Measurements from ENCODE around the gene DKK3. TPM values are rescaled to one million over a fixed set of nuclear protein-coding genes. Genes with fewer than 3 reads are reported as not detected.

DKK3 gene
- total and polyA plus RNA-seq, 2 of the 13 experiments (the other 11 are each of a cell fraction or from before 2014, with no cell fraction given): 0.09 to 0.67 TPM

DNA sequence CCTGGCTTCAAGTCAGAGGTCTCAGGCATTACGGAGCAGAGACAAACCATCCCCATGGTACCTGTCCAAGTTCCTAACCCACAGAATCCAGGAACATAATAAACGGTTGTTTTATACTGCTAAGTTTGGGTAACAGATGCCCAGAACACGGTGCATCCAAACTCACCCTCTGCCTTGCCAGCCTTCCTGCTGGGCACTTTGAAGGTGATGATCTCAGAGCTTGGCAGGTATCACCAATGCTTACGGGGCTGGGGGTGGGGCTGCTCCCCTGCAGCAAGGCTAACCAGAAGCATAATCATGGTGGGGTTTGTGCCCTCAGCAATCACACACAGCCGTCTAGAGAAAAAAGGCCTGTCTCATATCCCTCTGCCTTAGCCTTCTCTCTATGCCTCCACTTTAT, 27.1 kb downstream of the DKK3 start (continued):
- TF ChIP-seq MLXIP (CRISPR knock-in tag; IDR thresholded peaks at IDR 0.05; ENCODE audit: borderline replicate concordance): no peak
- TF ChIP-seq ZSCAN20 (CRISPR knock-in tag; IDR thresholded peaks at IDR 0.05; ENCODE audit: borderline replicate concordance): no peak
- TF ChIP-seq ZNF33B (CRISPR knock-in tag; IDR thresholded peaks at IDR 0.05): no peak

DNA sequence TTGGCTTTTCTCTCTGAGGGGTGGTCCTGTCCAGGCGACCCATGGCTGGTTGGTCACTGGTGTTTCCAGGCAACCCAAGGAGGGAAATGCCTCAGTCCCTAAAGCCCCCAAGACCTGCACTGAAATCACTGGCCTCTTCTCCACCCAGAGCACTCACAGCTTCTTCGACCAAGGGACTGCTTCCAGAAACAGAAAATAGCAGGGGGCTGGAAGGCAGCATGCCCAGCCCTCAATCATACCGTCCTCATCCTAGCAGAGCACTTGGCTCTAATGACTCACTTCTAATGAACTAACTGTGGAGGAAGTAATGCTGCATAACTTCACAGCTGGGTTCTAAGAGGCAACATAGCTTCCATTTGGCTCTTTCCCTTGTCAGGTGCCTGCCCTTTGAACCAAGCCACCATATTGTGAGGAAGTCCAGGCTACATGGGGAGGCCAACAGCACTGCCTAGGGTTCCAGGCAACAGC, 27.6 kb downstream of the DKK3 start:
- CTCF ChIA-PET (ENCODE audit: low intra/inter-chr PET ratio, low total read pairs): no interaction called here
- no peak for ATAC-seq
- H3K4me1 ChIP-seq (ENCODE audit: insufficient read depth, low read length): peaks cover 9% of the 10 kb centered on the region; the same call in 1 of the 2 replicates

More for the DNA sequence above, 27.6 kb downstream of the DKK3 start:
- FAIRE-seq: no peak
- no peaks in the 10 kb centered on the region for H3K79me2 ChIP-seq (ENCODE audit: insufficient read depth, low read length)
- no peak overlapping the region for H3K9ac ChIP-seq (ENCODE audit: insufficient read depth, low read depth, low read length)
- H3K4me3 ChIP-seq (replicated peaks in 1 of 3; ENCODE audit: insufficient read depth in 1 of 3, low read depth in 2 of 3, low read length in 3 of 3): no peak overlapping the region
- H3K36me3 ChIP-seq (replicated peaks in 1 of 2; ENCODE audit: control insufficient read depth in 1 of 2, insufficient read depth in 2 of 2, low read length in 2 of 2): no peaks in the 10 kb centered on the region
- DNase-seq (ENCODE audit: low spot score): no peak
- intact Hi-C loops (cut with micrococcal nuclease; ENCODE audit: unreplicated experiment) (no loop called here), in situ Hi-C loops (cut with HindIII; ENCODE audit: extremely low pct_ligation_motif_present, low pct_unique_long_range_greater_than_20kb) (no loop called here)
- H2AFZ ChIP-seq (ENCODE audit: low read length): no peak overlapping the region
- H3K27me3 ChIP-seq (ENCODE audit: control insufficient read depth in 1 of 2, insufficient read depth in 2 of 2, low read length in 2 of 2): peaks cover 5 to 29% of the 10 kb centered on the region in 2 experiments; a peak in 3 of 5 replicates
- H3K4me2 ChIP-seq (ENCODE audit: low read depth, low read length): no peak overlapping the region
- 10% methylated on average over 2 of the region's 3 CpGs for WGBS (ENCODE audit: low lambda C conversion rate)
- no peak overlapping the region for H3K27ac ChIP-seq (ENCODE audit: extremely low read length, insufficient read depth, low read length)
- POLR2A ChIA-PET: no interaction called here
- no peaks in the 10 kb centered on the region for H3K9me3 ChIP-seq (ENCODE audit: low read length)
- TF ChIP-seq, protein P1, sequence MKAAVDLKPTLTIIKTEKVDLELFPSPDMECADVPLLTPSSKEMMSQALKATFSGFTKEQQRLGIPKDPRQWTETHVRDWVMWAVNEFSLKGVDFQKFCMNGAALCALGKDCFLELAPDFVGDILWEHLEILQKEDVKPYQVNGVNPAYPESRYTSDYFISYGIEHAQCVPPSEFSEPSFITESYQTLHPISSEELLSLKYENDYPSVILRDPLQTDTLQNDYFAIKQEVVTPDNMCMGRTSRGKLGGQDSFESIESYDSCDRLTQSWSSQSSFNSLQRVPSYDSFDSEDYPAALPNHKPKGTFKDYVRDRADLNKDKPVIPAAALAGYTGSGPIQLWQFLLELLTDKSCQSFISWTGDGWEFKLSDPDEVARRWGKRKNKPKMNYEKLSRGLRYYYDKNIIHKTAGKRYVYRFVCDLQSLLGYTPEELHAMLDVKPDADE (CRISPR knock-in tag; IDR thresholded peaks at IDR 0.05): no peak
- no peak for TF ChIP-seq MXI1 (IDR thresholded peaks at IDR 0.05; ENCODE audit: borderline replicate concordance, low read depth, low read length)
- TF ChIP-seq TCF7L2 (IDR thresholded peaks at IDR 0.05; ENCODE audit: low read depth, low read length): no peak
- no peak for TF ChIP-seq ZNF17 (CRISPR knock-in tag; IDR thresholded peaks at IDR 0.05)
- TF ChIP-seq EED (CRISPR knock-in tag; IDR thresholded peaks at IDR 0.05): no peak
- TF ChIP-seq, protein P2, sequence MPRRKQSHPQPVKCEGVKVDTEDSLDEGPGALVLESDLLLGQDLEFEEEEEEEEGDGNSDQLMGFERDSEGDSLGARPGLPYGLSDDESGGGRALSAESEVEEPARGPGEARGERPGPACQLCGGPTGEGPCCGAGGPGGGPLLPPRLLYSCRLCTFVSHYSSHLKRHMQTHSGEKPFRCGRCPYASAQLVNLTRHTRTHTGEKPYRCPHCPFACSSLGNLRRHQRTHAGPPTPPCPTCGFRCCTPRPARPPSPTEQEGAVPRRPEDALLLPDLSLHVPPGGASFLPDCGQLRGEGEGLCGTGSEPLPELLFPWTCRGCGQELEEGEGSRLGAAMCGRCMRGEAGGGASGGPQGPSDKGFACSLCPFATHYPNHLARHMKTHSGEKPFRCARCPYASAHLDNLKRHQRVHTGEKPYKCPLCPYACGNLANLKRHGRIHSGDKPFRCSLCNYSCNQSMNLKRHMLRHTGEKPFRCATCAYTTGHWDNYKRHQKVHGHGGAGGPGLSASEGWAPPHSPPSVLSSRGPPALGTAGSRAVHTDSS (CRISPR knock-in tag; conservative IDR thresholded peaks at IDR 0.05): no peak
- no peak for TF ChIP-seq STAG1 (CRISPR knock-in tag; IDR thresholded peaks at IDR 0.05)
- TF ChIP-seq ZNF777 (CRISPR knock-in tag; IDR thresholded peaks at IDR 0.05): no peak
- no peak for TF ChIP-seq TBX2 (CRISPR knock-in tag; IDR thresholded peaks at IDR 0.05; ENCODE audit: borderline replicate concordance)
- TF ChIP-seq ZNF510 (CRISPR knock-in tag; IDR thresholded peaks at IDR 0.05; ENCODE audit: low read depth): no peak
- TF ChIP-seq PAF1 (CRISPR knock-in tag; IDR thresholded peaks at IDR 0.05): no peak
- no peaks in the 10 kb centered on the region for H4K20me1 ChIP-seq (ENCODE audit: insufficient read depth, low read length)
- BruUV-seq (replicated peaks): no TSS peak

Measured in HepG2 (cell line).